ENCODE measurements around the gene TMEM232. TPM values are rescaled to one million over a fixed set of nuclear protein-coding genes. Genes with fewer than 3 reads are reported as not detected.
A peak's percentile ranks its signal among the peaks of the same experiment; 100 is the strongest.

Gene TMEM232
- total and polyA plus RNA-seq, 9 of the 15 experiments (the other 6 are each of a cell fraction or from before 2014, with no cell fraction given) = 0.09 to 2.2 (median 0.41) TPM

DNA sequence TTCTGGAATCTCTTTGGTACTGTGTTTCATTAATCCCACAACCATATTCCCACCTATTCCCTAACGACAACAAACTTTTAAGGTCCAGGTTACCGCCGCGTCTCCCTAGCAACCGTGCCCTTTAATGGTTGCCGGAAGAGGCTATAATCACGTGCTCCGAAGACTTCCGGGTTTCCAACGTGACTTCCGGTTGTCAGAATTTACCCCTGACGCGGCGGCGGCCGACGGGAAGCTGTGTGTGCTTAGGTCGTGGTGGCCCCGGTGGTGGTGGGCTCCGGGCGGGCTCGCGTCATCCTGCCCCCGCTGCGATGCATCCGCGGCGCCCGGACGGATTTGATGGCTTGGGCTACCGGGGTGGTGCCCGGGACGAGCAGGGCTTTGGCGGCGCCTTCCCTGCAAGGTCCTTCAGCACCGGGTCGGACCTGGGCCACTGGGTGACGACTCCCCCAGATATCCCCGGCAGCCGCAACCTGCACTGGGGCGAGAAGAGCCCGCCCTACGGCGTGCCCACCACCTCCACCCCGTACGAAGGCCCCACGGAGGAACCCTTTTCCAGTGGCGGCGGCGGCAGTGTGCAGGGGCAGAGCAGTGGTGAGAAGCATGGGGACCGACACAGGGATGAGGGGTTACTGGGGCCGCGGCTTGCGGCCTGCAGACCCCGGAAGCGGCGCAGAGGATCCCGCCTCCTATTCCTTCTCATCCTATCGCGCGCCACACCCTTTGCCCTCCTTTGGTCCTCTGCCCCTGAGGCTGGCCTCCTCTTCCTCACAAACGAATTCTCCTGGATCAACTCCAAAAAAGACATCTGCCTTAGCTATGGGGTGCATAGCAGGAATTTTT is 12.6 kb upstream of the TMEM232 start, which contains the start of gene SLC25A46 (continued):
- TF ChIP-seq SIN3B (IDR thresholded peaks at IDR 0.05; ENCODE audit: low read depth) = peak; percentile 78
- TF ChIP-seq, protein P1, sequence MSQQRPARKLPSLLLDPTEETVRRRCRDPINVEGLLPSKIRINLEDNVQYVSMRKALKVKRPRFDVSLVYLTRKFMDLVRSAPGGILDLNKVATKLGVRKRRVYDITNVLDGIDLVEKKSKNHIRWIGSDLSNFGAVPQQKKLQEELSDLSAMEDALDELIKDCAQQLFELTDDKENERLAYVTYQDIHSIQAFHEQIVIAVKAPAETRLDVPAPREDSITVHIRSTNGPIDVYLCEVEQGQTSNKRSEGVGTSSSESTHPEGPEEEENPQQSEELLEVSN (IDR thresholded peaks at IDR 0.05; ENCODE audit: borderline replicate concordance in 1 of 2, extremely low read depth in 1 of 2, insufficient read depth in 1 of 2, insufficient read length in 1 of 2, low read depth in 1 of 2, low read length in 1 of 2, poor library complexity in 1 of 2, severe bottlenecking in 1 of 2) = peak; percentile 4 to 54
- no peak for TF ChIP-seq ZNF551 (CRISPR knock-in tag; IDR thresholded peaks at IDR 0.05)
- peak; percentile 98 for TF ChIP-seq ELF1 (tag; IDR thresholded peaks at IDR 0.05)
- 0 out of 2 replicates have a peak, but pooled peaks have one; percentile 36 for TF ChIP-seq CHAMP1 (IDR thresholded peaks at IDR 0.05)
- no peak for TF ChIP-seq RERE (CRISPR knock-in tag; IDR thresholded peaks at IDR 0.05; ENCODE audit: borderline replicate concordance)
- no peak for TF ChIP-seq SP2 (IDR thresholded peaks at IDR 0.05; ENCODE audit: extremely low read depth, low read depth, low read length, poor library complexity, severe bottlenecking)
- peak; percentile 23; the same call in 1 of the 2 replicates for TF ChIP-seq GTF2E2 (tag; IDR thresholded peaks at IDR 0.05)
- TF ChIP-seq RBM17 (IDR thresholded peaks at IDR 0.05; ENCODE audit: borderline replicate concordance, low read depth, low read length) = no peak
- no peak for TF ChIP-seq MTA3 (IDR thresholded peaks at IDR 0.05; ENCODE audit: borderline replicate concordance)
- TF ChIP-seq RBM25 (IDR thresholded peaks at IDR 0.05; ENCODE audit: low read depth, low read length, severe bottlenecking) = no peak
- peak; percentile 93 for TF ChIP-seq ELF2 (CRISPR knock-in tag; IDR thresholded peaks at IDR 0.05)
- no peak for TF ChIP-seq SMAD4 (CRISPR knock-in tag; conservative IDR thresholded peaks at IDR 0.05)
- TF ChIP-seq ZNF445 (CRISPR knock-in tag; IDR thresholded peaks at IDR 0.05; ENCODE audit: low read depth) = no peak
- TF ChIP-seq, protein P2, sequence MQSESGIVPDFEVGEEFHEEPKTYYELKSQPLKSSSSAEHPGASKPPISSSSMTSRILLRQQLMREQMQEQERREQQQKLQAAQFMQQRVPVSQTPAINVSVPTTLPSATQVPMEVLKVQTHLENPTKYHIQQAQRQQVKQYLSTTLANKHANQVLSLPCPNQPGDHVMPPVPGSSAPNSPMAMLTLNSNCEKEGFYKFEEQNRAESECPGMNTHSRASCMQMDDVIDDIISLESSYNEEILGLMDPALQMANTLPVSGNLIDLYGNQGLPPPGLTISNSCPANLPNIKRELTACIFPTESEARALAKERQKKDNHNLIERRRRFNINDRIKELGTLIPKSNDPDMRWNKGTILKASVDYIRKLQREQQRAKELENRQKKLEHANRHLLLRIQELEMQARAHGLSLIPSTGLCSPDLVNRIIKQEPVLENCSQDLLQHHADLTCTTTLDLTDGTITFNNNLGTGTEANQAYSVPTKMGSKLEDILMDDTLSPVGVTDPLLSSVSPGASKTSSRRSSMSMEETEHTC (IDR thresholded peaks at IDR 0.05) = peak; percentile 74
